ENCODE data around the gene IGBP1.
"Not testable (repeated sequence)": the region's sequence is repeated elsewhere in the genome, so short reads cannot be mapped to it uniquely, and the experiment has no call there.

Gene IGBP1

GRCh38 chrX:70196961-70197720, 63.9 kb downstream of the IGBP1 start:
- no peaks in the 10 kb centered on the region for H3K4me1 ChIP-seq (ENCODE audit: control insufficient read depth, insufficient read depth, low read length)
- peaks cover 34% of the 10 kb centered on the region for H3K9me3 ChIP-seq (ENCODE audit: control insufficient read depth, insufficient read depth, low read length)
- H3K27me3 ChIP-seq (ENCODE audit: control insufficient read depth, insufficient read depth, low read length) = no peaks in the 10 kb centered on the region
- H3K36me3 ChIP-seq (ENCODE audit: control insufficient read depth, insufficient read depth, low read length) = no peaks in the 10 kb centered on the region
- no peak overlapping the region for H3K27ac ChIP-seq (ENCODE audit: low read depth, low read length)
- no peak overlapping the region for H3K9ac ChIP-seq (ENCODE audit: low read depth, low read length)
- H3K4me3 ChIP-seq (ENCODE audit: low read depth, low read length) = no peak overlapping the region

GRCh38 chrX:70201732-70202131, 68.5 kb downstream of the IGBP1 start:
- no peak overlapping the region for H3K9ac ChIP-seq (ENCODE audit: low read depth, low read length)
- no peaks in the 10 kb centered on the region for H3K27me3 ChIP-seq (ENCODE audit: control insufficient read depth, insufficient read depth, low read length)
- H3K9me3 ChIP-seq (ENCODE audit: control insufficient read depth, insufficient read depth, low read length) = peaks cover 40% of the 10 kb centered on the region
- H3K4me1 ChIP-seq (ENCODE audit: control insufficient read depth, insufficient read depth, low read length) = no peaks in the 10 kb centered on the region
- no peak overlapping the region for H3K4me3 ChIP-seq (ENCODE audit: low read depth, low read length)
- no peak overlapping the region for H3K27ac ChIP-seq (ENCODE audit: low read depth, low read length)
- no peaks in the 10 kb centered on the region for H3K36me3 ChIP-seq (ENCODE audit: control insufficient read depth, insufficient read depth, low read length)

GRCh38 chrX:70208479-70208878, 75.2 kb downstream of the IGBP1 start:
- peaks cover 12% of the 10 kb centered on the region for H3K9me3 ChIP-seq (ENCODE audit: control insufficient read depth, insufficient read depth, low read length)
- H3K9ac ChIP-seq (ENCODE audit: low read depth, low read length) = no peak overlapping the region
- no peaks in the 10 kb centered on the region for H3K36me3 ChIP-seq (ENCODE audit: control insufficient read depth, insufficient read depth, low read length)
- no peak overlapping the region for H3K27ac ChIP-seq (ENCODE audit: low read depth, low read length)
- no peak overlapping the region for H3K4me3 ChIP-seq (ENCODE audit: low read depth, low read length)
- H3K4me1 ChIP-seq (ENCODE audit: control insufficient read depth, insufficient read depth, low read length) = no peaks in the 10 kb centered on the region
- no peaks in the 10 kb centered on the region for H3K27me3 ChIP-seq (ENCODE audit: control insufficient read depth, insufficient read depth, low read length)

GRCh38 chrX:70209570-70209969, 76.3 kb downstream of the IGBP1 start:
- not testable (repeated sequence) for H3K36me3 ChIP-seq (ENCODE audit: control insufficient read depth, insufficient read depth, low read length); H3K27ac ChIP-seq (ENCODE audit: low read depth, low read length); H3K27me3 ChIP-seq (ENCODE audit: control insufficient read depth, insufficient read depth, low read length); H3K9ac ChIP-seq (ENCODE audit: low read depth, low read length); H3K4me1 ChIP-seq (ENCODE audit: control insufficient read depth, insufficient read depth, low read length); H3K4me3 ChIP-seq (ENCODE audit: low read depth, low read length)
- H3K9me3 ChIP-seq (ENCODE audit: control insufficient read depth, insufficient read depth, low read length) = peaks cover 12% of the 10 kb centered on the region

Data from HUES48 (cell line).